Left ventricle myocardium inferior (tissue), 1 donor: Measurements from ENCODE around the gene PMFBP1. TPM values are rescaled to one million over a fixed set of nuclear protein-coding genes. Genes with fewer than 3 reads are reported as not detected.

Source experiments
- DNase-seq: peaks from one replicate; pipeline ENCODE4 v3.0.0-alpha.2; 2020
- H3K27ac ChIP-seq: fragments of 200-600 bp; replicated peaks from 2 replicates; pipeline ENCODE4 v1.8.0; 2021
- H3K27me3 ChIP-seq: fragments of 200-600 bp; 2 replicates; pipeline ENCODE4 v1.8.0; 2021; ENCODE audit warnings: low read depth
- H3K36me3 ChIP-seq: fragments of 200-600 bp; 2 replicates; pipeline ENCODE4 v1.8.0; 2021
- H3K4me1 ChIP-seq: fragments of 200-600 bp; 2 replicates; pipeline ENCODE4 v1.8.0; 2021
- H3K4me3 ChIP-seq: fragments of 200-600 bp; 2 replicates; pipeline ENCODE4 v1.8.0; 2021; ENCODE audit warnings: mild to moderate bottlenecking, moderate library complexity
- H3K9me3 ChIP-seq: fragments of 200-600 bp; replicated peaks from 2 replicates; pipeline ENCODE4 v1.8.0; 2021
- intact Hi-C: fragments of 100-400 bp; cut with micrococcal nuclease; formaldehyde crosslinking; loops from one replicate; pipeline ENCODE4 v1.11.0; 2022
- total RNA-seq: library from RNA; stranded (reverse); fragmentation: NEBNext Ultra II Directional; extraction: Animal tissue kit (Norgen Biotek cat#: 25700); gene quantifications from one replicate; pipeline ENCODE4 v1.2.1, GENCODE V29; 2021
- TF ChIP-seq, protein P1 (sequence below): fragments of 200-600 bp; IDR thresholded peaks from 2 replicates; pipeline ENCODE4 v1.8.0; 2021; ENCODE audit warnings: antibody characterized with exemption, mild to moderate bottlenecking, borderline replicate concordance
- donor health status: DM: no; HTN: yes; CAD: no; lungs with severe emphysema.

The PMFBP1 gene
- total RNA-seq, 1 donor from 2014 or later: 0.05 TPM

DNA sequence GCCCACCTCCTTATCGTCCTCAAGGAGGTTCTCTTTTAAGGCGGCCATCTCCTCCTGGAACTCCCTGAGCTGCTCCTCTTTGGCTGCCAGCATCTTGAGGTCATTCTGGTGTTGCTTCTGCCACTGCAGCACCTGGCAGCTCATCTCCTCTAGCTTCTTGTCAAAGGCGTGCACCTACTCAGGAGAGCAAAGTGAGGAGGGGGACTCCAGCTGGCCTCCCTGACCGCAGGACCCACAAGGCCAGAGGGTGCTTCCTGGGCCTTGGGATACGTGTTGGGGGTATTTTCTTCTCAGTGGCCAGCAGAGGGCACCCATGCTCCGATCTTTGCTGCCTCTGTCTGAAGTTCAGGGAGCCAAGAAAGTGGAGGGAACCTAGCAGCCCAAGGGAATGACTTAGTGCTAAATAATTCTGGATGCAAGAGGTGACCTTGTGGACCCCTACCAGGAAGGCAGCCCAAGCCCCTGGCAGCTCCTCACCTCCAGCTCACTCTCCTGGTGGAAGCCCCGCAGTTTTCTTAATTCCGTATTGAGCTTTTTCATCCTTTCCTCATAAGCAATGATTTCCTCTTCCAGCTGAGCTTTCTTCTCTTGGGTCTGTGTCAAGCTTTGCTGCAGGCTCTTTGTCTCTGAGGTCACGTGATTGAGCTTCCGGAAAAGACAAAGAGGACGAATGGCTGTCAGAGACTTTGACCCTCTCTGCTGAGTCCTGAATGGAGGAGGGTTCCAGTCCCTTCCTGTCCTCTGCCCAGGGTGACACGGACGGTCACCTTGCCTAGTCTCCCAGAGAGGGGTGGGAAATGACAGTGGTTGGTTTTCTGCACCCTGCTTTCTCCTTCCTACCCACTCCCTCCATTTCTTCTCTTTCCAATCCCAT lies 47.0 kb downstream of the PMFBP1 start:
- H3K4me3 ChIP-seq: no peak overlapping the region
- H3K27ac ChIP-seq: no peak overlapping the region
- peaks cover 3% of the 10 kb centered on the region for H3K4me1 ChIP-seq
- intact Hi-C loops: no loop called here
- peak; percentile 66 for DNase-seq
- H3K27me3 ChIP-seq: peaks cover 2% of the 10 kb centered on the region
- no peaks in the 10 kb centered on the region for H3K36me3 ChIP-seq
- TF ChIP-seq, protein P1, sequence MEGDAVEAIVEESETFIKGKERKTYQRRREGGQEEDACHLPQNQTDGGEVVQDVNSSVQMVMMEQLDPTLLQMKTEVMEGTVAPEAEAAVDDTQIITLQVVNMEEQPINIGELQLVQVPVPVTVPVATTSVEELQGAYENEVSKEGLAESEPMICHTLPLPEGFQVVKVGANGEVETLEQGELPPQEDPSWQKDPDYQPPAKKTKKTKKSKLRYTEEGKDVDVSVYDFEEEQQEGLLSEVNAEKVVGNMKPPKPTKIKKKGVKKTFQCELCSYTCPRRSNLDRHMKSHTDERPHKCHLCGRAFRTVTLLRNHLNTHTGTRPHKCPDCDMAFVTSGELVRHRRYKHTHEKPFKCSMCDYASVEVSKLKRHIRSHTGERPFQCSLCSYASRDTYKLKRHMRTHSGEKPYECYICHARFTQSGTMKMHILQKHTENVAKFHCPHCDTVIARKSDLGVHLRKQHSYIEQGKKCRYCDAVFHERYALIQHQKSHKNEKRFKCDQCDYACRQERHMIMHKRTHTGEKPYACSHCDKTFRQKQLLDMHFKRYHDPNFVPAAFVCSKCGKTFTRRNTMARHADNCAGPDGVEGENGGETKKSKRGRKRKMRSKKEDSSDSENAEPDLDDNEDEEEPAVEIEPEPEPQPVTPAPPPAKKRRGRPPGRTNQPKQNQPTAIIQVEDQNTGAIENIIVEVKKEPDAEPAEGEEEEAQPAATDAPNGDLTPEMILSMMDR: peak; percentile 80
- H3K9me3 ChIP-seq: peaks cover 6% of the 10 kb centered on the region

DNA sequence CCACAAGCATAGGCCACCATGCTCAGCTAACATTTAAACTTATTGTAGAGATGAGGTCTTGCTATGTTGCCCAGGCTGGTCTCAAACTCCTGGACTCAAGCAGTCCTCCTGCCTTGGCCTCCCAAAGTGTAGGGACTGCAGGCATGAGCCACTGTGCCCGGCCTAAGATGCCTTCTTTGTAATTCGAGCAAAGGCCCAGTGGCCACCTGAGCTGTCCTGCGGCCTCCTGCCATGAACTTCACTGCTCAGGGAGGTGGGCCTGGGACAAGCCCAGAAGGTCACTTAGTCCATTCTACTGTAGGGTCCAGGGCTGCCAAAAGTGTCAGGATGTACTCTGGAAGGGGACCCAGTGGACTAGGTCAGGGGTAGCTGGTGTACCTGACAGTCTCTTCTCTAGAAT lies 47.8 kb downstream of the PMFBP1 start:
- Histone ChIP-seq H3K27me3 (no peaks in the 10 kb centered on the region), H3K4me3 (no peak overlapping the region), H3K36me3 (no peaks in the 10 kb centered on the region), H3K9me3 (peaks cover 6% of the 10 kb centered on the region), H3K4me1 (peaks cover 3% of the 10 kb centered on the region), H3K27ac (no peak overlapping the region)
- no peak for DNase-seq
- TF ChIP-seq, protein P1: no peak
- intact Hi-C loops: no loop called here

DNA sequence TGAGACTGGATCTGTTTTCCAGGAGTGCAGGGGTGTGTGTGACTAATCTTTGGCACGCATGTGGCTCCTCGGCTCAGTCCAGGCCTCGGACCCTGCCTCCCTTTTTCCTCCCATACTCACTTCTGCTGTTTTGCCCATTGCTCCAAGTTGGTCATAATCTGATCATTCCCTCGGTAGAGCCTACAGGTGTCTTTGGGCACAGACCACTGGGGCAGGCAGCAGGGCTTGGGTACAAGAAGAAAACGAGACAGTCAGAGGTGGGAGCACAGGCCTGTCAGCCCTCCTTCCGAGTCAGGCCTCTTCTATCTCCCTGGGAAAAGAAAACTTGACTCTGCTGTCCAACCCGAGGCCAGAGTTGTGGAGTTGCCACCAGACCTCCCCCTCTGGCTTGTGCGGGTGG lies 48.5 kb downstream of the PMFBP1 start:
- Histone ChIP-seq H3K4me3 (no peak overlapping the region), H3K27me3 (no peaks in the 10 kb centered on the region), H3K36me3 (no peaks in the 10 kb centered on the region), H3K4me1 (peaks cover 3% of the 10 kb centered on the region), H3K9me3 (peaks cover 6% of the 10 kb centered on the region), H3K27ac (no peak overlapping the region)
- intact Hi-C loops: no loop called here
- TF ChIP-seq, protein P1: no peak
- DNase-seq: no peak

DNA sequence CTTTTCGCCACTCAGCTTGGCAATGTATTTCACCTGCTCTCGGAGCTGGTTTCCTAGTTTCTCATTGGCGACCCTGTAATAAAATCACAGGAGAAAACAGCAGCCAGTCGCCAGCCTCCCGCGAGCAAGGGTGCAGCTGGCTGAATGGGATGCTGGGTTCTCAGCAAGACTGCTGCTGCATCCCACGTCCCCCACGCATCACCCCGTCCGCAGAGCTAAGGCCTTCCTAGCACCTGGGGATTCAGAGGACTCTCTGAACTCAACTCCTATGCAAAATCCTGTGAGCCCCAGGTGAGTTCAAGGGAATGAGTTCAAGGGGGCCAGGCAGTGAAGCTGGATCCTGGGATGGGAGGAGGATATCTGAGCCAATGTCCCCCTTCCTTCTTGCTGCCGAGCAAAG lies 49.0 kb downstream of the PMFBP1 start:
- DNase-seq: no peak
- TF ChIP-seq, protein P1: no peak
- H3K27ac ChIP-seq: no peak overlapping the region
- no peak overlapping the region for H3K4me3 ChIP-seq
- H3K27me3 ChIP-seq: no peaks in the 10 kb centered on the region
- peaks cover 6% of the 10 kb centered on the region for H3K9me3 ChIP-seq
- H3K4me1 ChIP-seq: peaks cover 3% of the 10 kb centered on the region
- H3K36me3 ChIP-seq: no peaks in the 10 kb centered on the region
- intact Hi-C loops: no loop called here

DNA sequence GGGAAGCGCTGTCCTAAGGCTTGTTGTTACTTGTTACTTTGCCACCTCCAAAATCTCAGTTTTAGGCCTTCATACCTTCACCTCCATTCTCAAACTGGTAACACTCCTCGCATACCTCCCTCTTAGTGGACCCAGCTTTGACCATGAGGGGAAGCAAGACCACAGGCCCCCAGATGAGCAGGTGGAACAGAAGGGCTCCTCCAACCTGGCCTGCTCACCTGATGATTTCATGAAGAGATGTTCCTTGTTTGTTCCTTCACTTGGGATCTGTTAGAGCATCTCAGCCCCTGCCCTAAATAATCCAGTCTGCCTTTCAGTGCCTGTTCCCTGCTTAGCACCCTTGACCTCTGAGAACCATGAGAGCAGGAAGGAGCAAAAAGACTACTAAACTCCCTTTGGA lies 49.6 kb downstream of the PMFBP1 start:
- H3K9me3 ChIP-seq: no peaks in the 10 kb centered on the region
- no peaks in the 10 kb centered on the region for H3K36me3 ChIP-seq
- no peaks in the 10 kb centered on the region for H3K27me3 ChIP-seq
- peaks cover 3% of the 10 kb centered on the region for H3K4me1 ChIP-seq
- DNase-seq: no peak
- no peak overlapping the region for H3K27ac ChIP-seq
- intact Hi-C loops: no loop called here
- H3K4me3 ChIP-seq: no peak overlapping the region
- TF ChIP-seq, protein P1: no peak
